ENCODE data around the gene CACNG4. TPM values are rescaled to one million over a fixed set of nuclear protein-coding genes. Genes with fewer than 3 reads are reported as not detected.
A peak's percentile ranks its signal among the peaks of the same experiment; 100 is the strongest.

Gene CACNG4
- total RNA-seq, 1 donor from 2014 or later = 5.1 TPM

DNA sequence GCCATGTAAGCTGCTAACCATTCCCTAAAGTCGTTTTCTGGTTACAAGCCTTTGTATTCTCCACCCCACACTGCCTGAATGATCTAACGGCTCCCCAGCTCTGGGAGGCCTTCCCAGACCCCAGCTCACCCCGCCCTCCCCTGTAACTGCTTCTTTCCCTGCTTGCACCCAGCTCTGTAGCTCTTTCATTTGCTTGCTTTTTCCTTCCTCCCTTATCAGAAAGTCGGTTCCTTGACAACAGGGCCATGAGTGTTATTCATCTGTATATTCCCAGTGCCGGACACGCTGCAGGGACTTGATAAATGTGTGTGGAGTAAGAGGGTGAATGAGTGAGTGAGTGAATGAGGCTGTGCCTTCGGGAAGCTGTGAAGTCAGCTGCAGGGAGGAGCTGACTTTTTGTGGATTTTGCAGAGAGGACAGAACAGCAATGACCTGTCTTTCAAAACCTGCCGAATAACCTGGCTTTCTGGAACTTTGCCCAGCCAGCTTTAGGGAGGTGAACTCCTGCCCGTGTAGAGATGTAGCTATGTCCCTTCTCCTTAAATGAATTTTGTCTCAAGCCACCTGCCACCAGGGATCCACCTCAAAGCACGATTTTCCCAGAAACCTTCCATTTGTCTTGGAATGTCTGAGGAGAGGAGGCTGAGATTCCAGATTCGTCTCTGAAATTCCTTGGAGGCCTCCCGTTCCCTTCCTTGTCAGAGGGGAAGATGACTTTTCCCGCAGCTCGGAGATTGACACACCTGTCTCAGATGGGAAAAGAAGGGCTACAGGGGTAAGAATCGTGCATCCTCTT, 20.0 kb upstream of the CACNG4 start:
- no peaks in the 10 kb centered on the region for H3K9me3 ChIP-seq
- no peak overlapping the region for H3K4me3 ChIP-seq
- H3K4me1 ChIP-seq = no peaks in the 10 kb centered on the region
- DNase-seq (no peak), ATAC-seq (no peak)
- H3K27me3 ChIP-seq (ENCODE audit: low read depth) = peaks cover 27% of the 10 kb centered on the region
- no peak for TF ChIP-seq CTCF (IDR thresholded peaks at IDR 0.05)
- intact Hi-C loops (cut with DNase I) = no loop called here
- H3K27ac ChIP-seq = no peak overlapping the region
- no peaks in the 10 kb centered on the region for H3K36me3 ChIP-seq

DNA sequence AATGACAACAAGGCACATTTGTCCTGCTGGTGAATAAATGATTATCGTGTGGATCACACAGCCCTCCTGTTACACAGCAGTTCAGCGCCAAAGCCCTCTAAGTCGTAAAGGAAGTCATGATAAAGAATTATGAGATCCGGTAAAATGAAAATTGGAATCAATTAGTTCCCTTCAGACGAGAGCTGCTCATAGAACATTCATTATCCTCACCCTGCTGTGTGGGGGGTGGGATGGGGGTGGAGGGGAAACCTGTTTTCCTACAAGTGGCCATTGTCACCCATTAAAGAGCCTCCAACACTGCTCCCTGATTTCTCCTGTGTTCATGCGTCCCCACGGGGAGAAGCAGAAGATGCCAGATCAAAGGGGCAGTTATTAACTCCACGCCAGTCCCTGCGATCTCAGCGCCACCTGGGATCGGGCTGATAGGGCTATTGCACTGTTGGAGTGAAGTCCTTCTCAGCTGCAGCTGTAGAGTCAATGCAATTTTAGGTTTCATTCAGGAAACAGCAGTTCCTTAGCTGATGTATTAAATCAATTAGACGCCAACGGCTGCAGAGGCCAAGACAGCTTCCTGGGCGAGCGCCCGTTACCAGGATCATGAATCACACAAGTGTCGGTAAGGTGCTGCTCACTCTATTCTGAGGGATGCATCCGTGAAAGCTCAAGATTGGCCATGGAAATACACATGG, 19.2 kb upstream of the CACNG4 start:
- intact Hi-C loops (cut with DNase I) = no loop called here
- DNase-seq = no peak
- Histone ChIP-seq H3K36me3 (no peaks in the 10 kb centered on the region), H3K9me3 (no peaks in the 10 kb centered on the region), H3K27ac (no peak overlapping the region), H3K4me3 (no peak overlapping the region), H3K27me3 (ENCODE audit: low read depth) (peaks cover 25% of the 10 kb centered on the region), H3K4me1 (no peaks in the 10 kb centered on the region)
- no peak for ATAC-seq
- no peak for TF ChIP-seq CTCF (IDR thresholded peaks at IDR 0.05)

DNA sequence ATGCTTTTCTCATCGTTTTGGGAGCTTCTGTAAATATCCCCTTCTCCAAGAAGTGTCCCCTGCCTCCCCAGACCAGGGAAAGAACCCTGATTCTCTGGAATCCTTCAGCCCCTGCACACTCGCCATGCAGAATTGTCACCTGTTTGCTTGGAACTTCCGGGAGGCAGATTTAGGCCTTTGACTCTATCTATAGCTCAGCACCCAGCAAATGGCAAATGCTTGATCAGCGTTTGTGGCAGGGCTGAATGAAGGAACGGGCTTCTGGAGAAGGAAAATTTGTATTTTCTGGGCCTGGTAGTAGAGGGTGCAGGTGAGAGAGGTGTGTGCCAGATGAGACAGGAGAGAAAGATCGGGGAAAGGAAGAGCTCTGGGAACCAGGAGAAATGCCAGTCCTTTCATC, 18.3 kb upstream of the CACNG4 start:
- no peaks in the 10 kb centered on the region for H3K9me3 ChIP-seq
- no peaks in the 10 kb centered on the region for H3K4me1 ChIP-seq
- ATAC-seq (no peak), DNase-seq (no peak)
- no peaks in the 10 kb centered on the region for H3K36me3 ChIP-seq
- peaks cover 25% of the 10 kb centered on the region for H3K27me3 ChIP-seq (ENCODE audit: low read depth)
- no peak overlapping the region for H3K4me3 ChIP-seq
- no peak overlapping the region for H3K27ac ChIP-seq
- TF ChIP-seq CTCF (IDR thresholded peaks at IDR 0.05) = no peak
- intact Hi-C loops (cut with DNase I) = no loop called here

DNA sequence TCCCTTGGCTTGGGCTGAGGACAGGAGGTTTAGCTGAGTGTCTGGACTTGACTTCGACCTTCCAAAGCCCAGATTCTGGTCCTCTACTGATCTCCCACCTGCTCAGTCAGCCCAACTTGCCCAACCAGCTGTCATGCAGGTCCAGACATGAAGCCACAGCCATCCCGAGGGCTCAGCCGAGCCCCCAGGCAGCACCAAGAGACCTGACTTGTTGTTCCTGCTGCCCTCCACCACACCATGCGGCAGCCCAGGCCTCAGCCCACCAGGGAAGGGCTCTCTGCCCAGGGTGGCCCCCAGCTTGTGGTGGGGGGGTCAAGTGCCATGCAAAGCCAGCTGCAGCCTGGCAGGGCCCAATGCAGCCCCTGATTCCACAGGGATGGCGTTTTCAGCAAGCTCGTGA, 17.2 kb upstream of the CACNG4 start:
- no peak for TF ChIP-seq CTCF (IDR thresholded peaks at IDR 0.05)
- Histone ChIP-seq H3K9me3 (no peaks in the 10 kb centered on the region), H3K4me1 (no peaks in the 10 kb centered on the region), H3K36me3 (no peaks in the 10 kb centered on the region), H3K27ac (no peak overlapping the region), H3K27me3 (ENCODE audit: low read depth) (peaks cover 25% of the 10 kb centered on the region), H3K4me3 (no peak overlapping the region)
- ATAC-seq (no peak), DNase-seq (peak; percentile 20)
- intact Hi-C loops (cut with DNase I) = no loop called here

GRCh38 chr17:66948061-66948750, 16.3 kb upstream of the CACNG4 start:
- ATAC-seq (no peak), DNase-seq (peak; percentile 34)
- Histone ChIP-seq H3K9me3 (no peaks in the 10 kb centered on the region), H3K4me3 (no peak overlapping the region), H3K27ac (no peak overlapping the region), H3K4me1 (no peaks in the 10 kb centered on the region), H3K36me3 (no peaks in the 10 kb centered on the region), H3K27me3 (ENCODE audit: low read depth) (peaks cover 25% of the 10 kb centered on the region)
- intact Hi-C loops (cut with DNase I) = no loop called here
- no peak for TF ChIP-seq CTCF (IDR thresholded peaks at IDR 0.05)
